CD14-positive monocyte (primary cell): Measurements from ENCODE around the gene ZNF511. TPM values are rescaled to one million over a fixed set of nuclear protein-coding genes. Genes with fewer than 3 reads are reported as not detected.

Experiments used
- DNase-seq, 3 donors: peaks; one replicate each; pipeline ENCODE4 v3.0.0-alpha.2; 2011 to 2022
- H2AFZ ChIP-seq: 2 replicates; pipeline ENCODE4 v1.6.0; 2012; ENCODE audit warnings: mild to moderate bottlenecking, low read depth, low read length, inconsistent platforms; ENCODE audit not compliant: insufficient read depth, poor library complexity, severe bottlenecking
- H3K27ac ChIP-seq, 2 donors: 1 replicate in 1 of 2; 2 replicates in 1 of 2; pipeline ENCODE4 v1.5.1; 2012 to 2013; ENCODE audit warnings: low read length in 2 of 2, control low read depth in 1 of 2, inconsistent platforms in 1 of 2, low read depth in 1 of 2, mild to moderate bottlenecking in 1 of 2
- H3K27me3 ChIP-seq, 2 donors: one replicate each; pipeline versions ENCODE4 v1.6.0 to v1.6.1; 2011 to 2013; ENCODE audit warnings: low read length in 2 of 2; ENCODE audit not compliant: control insufficient read depth in 2 of 2, insufficient read depth in 2 of 2
- H3K36me3 ChIP-seq, 2 donors: replicated peaks in 1 of 2; 1 replicate in 1 of 2; 2 replicates in 1 of 2; pipeline versions ENCODE4 v1.5.1 to v1.6.1; 2012 to 2013; ENCODE audit warnings: low read length in 2 of 2, control low read depth in 1 of 2, inconsistent platforms in 1 of 2, mild to moderate bottlenecking in 1 of 2; ENCODE audit not compliant: insufficient read depth in 2 of 2, control insufficient read depth in 1 of 2
- H3K4me1 ChIP-seq, 2 donors: 1 replicate in 1 of 2; 2 replicates in 1 of 2; pipeline versions ENCODE4 v1.5.1 to v1.6.1; 2012 to 2013; ENCODE audit warnings: low read length in 2 of 2, control low read depth in 1 of 2, inconsistent platforms in 1 of 2, mild to moderate bottlenecking in 1 of 2, moderate library complexity in 1 of 2; ENCODE audit not compliant: insufficient read depth in 2 of 2, control insufficient read depth in 1 of 2
- H3K4me2 ChIP-seq: replicated peaks from 2 replicates; pipeline ENCODE3; 2012; ENCODE audit warnings: low read length, moderate library complexity, mild to moderate bottlenecking; ENCODE audit not compliant: poor library complexity, severe bottlenecking; ENCODE audit errors: extremely low read depth
- H3K4me3 ChIP-seq, 3 experiments: fragments of 200-600 bp in 1 of 3; sonication (generic) in 1 of 3; replicated peaks in 1 of 3; 1 replicate in 2 of 3; 2 replicates in 1 of 3; pipeline ENCODE4 v1.5.1; 2011 to 2013; ENCODE audit warnings: low read length in 3 of 3, mild to moderate bottlenecking in 3 of 3, control low read depth in 2 of 3, low read depth in 2 of 3, inconsistent platforms in 1 of 3, moderate library complexity in 1 of 3
- H3K79me2 ChIP-seq: 2 replicates; pipeline ENCODE4 v1.6.0; 2012; ENCODE audit warnings: mild to moderate bottlenecking, control low read depth, inconsistent platforms, low read length, moderate library complexity; ENCODE audit not compliant: insufficient read depth
- H3K9ac ChIP-seq: 2 replicates; pipeline ENCODE4 v1.6.0; 2017; ENCODE audit warnings: low read length, mild to moderate bottlenecking; ENCODE audit not compliant: insufficient read depth, poor library complexity, severe bottlenecking
- H3K9me3 ChIP-seq, 2 donors: replicated peaks in 1 of 2; 1 replicate in 1 of 2; 2 replicates in 1 of 2; pipeline versions ENCODE4 v1.5.1 to v1.6.1; 2012 to 2013; ENCODE audit warnings: low read length in 2 of 2, control low read depth in 1 of 2; ENCODE audit not compliant: control insufficient read depth in 1 of 2, insufficient read depth in 1 of 2
- H4K20me1 ChIP-seq: 2 replicates; pipeline ENCODE4 v1.6.0; 2012; ENCODE audit warnings: mild to moderate bottlenecking, low read length, control low read depth, moderate library complexity; ENCODE audit not compliant: insufficient read depth
- H3K27ac Mint-ChIP-seq, 7 donors: one replicate each; pipeline ENCODE4 v1.8.0; 2020; ENCODE audit warnings: mild to moderate bottlenecking in 7 of 7, mixed read lengths in 7 of 7, moderate library complexity in 6 of 7, inconsistent platforms in 2 of 7
- H3K27me3 Mint-ChIP-seq, 3 donors: one replicate each; pipeline ENCODE4 v1.8.0; 2021 to 2022; ENCODE audit warnings: low read depth in 3 of 3, mild to moderate bottlenecking in 3 of 3, mixed read lengths in 3 of 3, moderate library complexity in 3 of 3, inconsistent platforms in 1 of 3
- H3K36me3 Mint-ChIP-seq, 2 donors: one replicate each; pipeline ENCODE4 v1.8.0; 2020; ENCODE audit warnings: mixed read lengths in 2 of 2, inconsistent platforms in 1 of 2, mild to moderate bottlenecking in 1 of 2
- H3K4me1 Mint-ChIP-seq: one replicate; pipeline ENCODE4 v1.8.0; 2020; ENCODE audit warnings: mild to moderate bottlenecking, mixed read lengths
- H3K4me3 Mint-ChIP-seq, 2 donors: one replicate each; pipeline ENCODE4 v1.8.0; 2020; ENCODE audit warnings: mild to moderate bottlenecking in 2 of 2, mixed read lengths in 2 of 2, moderate library complexity in 1 of 2
- H3K9me3 Mint-ChIP-seq, 7 donors: one replicate each; pipeline ENCODE4 v1.8.0; 2020 to 2022; ENCODE audit warnings: mixed read lengths in 7 of 7, mild to moderate bottlenecking in 6 of 7, moderate library complexity in 6 of 7, inconsistent platforms in 2 of 7
- WGBS: methylation state at CpG from one replicate; pipeline ENCODE4 v1.1.5; 2013; ENCODE audit warnings: missing lambda C conversion rate; ENCODE audit not compliant: insufficient coverage; 5-methylcytosine and 5-hydroxymethylcytosine counted together
- intact Hi-C, 2 donors: fragments of 100-400 bp; cut with micrococcal nuclease; formaldehyde crosslinking; loops; one replicate each; pipeline versions ENCODE4 v1.15.0 to v1.15.1; 2023
- polyA plus RNA-seq, 3 donors: library from polyadenylated mRNA; depleted of rRNA in 1 of 3; unstranded in 2 of 3; stranded (reverse) in 1 of 3; fragments of 300-500 nt in 2 of 3; fragments of >200 nt in 1 of 3; fragmentation: Illumina TruSeq in 2 of 3; gene quantifications; 1 replicate in 2 of 3; 2 replicates in 1 of 3; pipeline ENCODE4 v1.2.3, GENCODE V29; 2012 to 2021
- TF ChIP-seq, protein P1 (sequence below): fragments of 200-600 bp; IDR thresholded peaks from one replicate; pipeline ENCODE4 v1.8.0; 2022; ENCODE audit warnings: antibody characterized with exemption, mild to moderate bottlenecking

ZNF511 gene
- polyA plus RNA-seq, 3 donors = 30.3 to 118 (median 84.7) TPM

- H3K27me3 Mint-ChIP-seq = peaks cover 2 to 7% (median 7%) of the 10 kb centered on the region in 3 donors
- H4K20me1 ChIP-seq = peaks cover 13% of the 10 kb centered on the region
- DNase-seq = no peak
- no peaks in the 10 kb centered on the region for H3K9me3 ChIP-seq
- peaks cover 42 to 49% of the 10 kb centered on the region in 2 donors for H3K36me3 Mint-ChIP-seq
- H2AFZ ChIP-seq = no peak overlapping the region
- peak overlapping the region in 2 of 7 donors; percentile 30 to 50 for H3K27ac Mint-ChIP-seq
- peaks cover 0 to 3% (median 2%) of the 10 kb centered on the region in 7 donors for H3K9me3 Mint-ChIP-seq
- peaks cover 25 to 40% of the 10 kb centered on the region in 2 donors for H3K36me3 ChIP-seq
- no peak overlapping the region for H3K4me3 ChIP-seq
- H3K79me2 ChIP-seq = peaks cover 31% of the 10 kb centered on the region
- H3K27ac ChIP-seq = no peak overlapping the region
- no peaks in the 10 kb centered on the region for H3K27me3 ChIP-seq
- H3K9ac ChIP-seq = no peak overlapping the region
- H3K4me1 ChIP-seq = peaks cover 29 to 31% of the 10 kb centered on the region in 2 donors
- intact Hi-C loops = no loop called here
- TF ChIP-seq, protein P1, sequence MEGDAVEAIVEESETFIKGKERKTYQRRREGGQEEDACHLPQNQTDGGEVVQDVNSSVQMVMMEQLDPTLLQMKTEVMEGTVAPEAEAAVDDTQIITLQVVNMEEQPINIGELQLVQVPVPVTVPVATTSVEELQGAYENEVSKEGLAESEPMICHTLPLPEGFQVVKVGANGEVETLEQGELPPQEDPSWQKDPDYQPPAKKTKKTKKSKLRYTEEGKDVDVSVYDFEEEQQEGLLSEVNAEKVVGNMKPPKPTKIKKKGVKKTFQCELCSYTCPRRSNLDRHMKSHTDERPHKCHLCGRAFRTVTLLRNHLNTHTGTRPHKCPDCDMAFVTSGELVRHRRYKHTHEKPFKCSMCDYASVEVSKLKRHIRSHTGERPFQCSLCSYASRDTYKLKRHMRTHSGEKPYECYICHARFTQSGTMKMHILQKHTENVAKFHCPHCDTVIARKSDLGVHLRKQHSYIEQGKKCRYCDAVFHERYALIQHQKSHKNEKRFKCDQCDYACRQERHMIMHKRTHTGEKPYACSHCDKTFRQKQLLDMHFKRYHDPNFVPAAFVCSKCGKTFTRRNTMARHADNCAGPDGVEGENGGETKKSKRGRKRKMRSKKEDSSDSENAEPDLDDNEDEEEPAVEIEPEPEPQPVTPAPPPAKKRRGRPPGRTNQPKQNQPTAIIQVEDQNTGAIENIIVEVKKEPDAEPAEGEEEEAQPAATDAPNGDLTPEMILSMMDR = no peak
- no peak overlapping the region for H3K4me3 Mint-ChIP-seq
- peaks cover 28% of the 10 kb centered on the region for H3K4me1 Mint-ChIP-seq
- H3K4me2 ChIP-seq = no peak overlapping the region
- 95% methylated on average over 4 of the region's 8 CpGs for WGBS
These were observed 2.1 kb downstream of the ZNF511 start for GRCh38 chr10:133310789-133311188.

GRCh38 chr10:133311570-133311969 is 2.9 kb downstream of the ZNF511 start:
- no peak for DNase-seq
- TF ChIP-seq, protein P1 = no peak
- Histone ChIP-seq H3K4me1 (peaks cover 21 to 23% of the 10 kb centered on the region in 2 donors), H3K79me2 (peaks cover 27% of the 10 kb centered on the region), H2AFZ (no peak overlapping the region), H3K4me3 (no peak overlapping the region), H3K9me3 (no peaks in the 10 kb centered on the region), H4K20me1 (peaks cover 13% of the 10 kb centered on the region), H3K9ac (no peak overlapping the region), H3K4me2 (no peak overlapping the region), H3K36me3 (peaks cover 25 to 40% of the 10 kb centered on the region in 2 donors), H3K27ac (no peak overlapping the region), H3K27me3 (no peaks in the 10 kb centered on the region)
- peaks cover 0 to 7% (median 6%) of the 10 kb centered on the region in 7 donors for H3K9me3 Mint-ChIP-seq
- peaks cover 42 to 49% of the 10 kb centered on the region in 2 donors for H3K36me3 Mint-ChIP-seq
- peaks cover 5 to 9% (median 7%) of the 10 kb centered on the region in 3 donors for H3K27me3 Mint-ChIP-seq
- peak overlapping the region in 2 of 7 donors; percentile 26 to 82 for H3K27ac Mint-ChIP-seq
- intact Hi-C loops = no loop called here
- WGBS = 98% methylated on average over 10 of the region's 10 CpGs
- no peak overlapping the region for H3K4me3 Mint-ChIP-seq
- peaks cover 20% of the 10 kb centered on the region for H3K4me1 Mint-ChIP-seq
